Hepatocyte (in vitro differentiated cells): ENCODE results near the gene MRPL55.

Experiments
- CTCF ChIP-seq: fragments of 200-600 bp; sonication (generic); IDR thresholded peaks from 2 replicates; pipeline ENCODE4 v1.5.1; 2016; ENCODE audit warnings: antibody characterized with exemption, mild to moderate bottlenecking; ENCODE audit not compliant: poor library complexity
- EZH2 ChIP-seq: fragments of 200-600 bp; sonication (generic); IDR thresholded peaks from 2 replicates; pipeline ENCODE4 v1.6.1; 2016; ENCODE audit warnings: antibody characterized with exemption, mild to moderate bottlenecking, borderline replicate concordance
- EZH2phosphoT487 ChIP-seq: fragments of 200-600 bp; sonication (generic); IDR thresholded peaks from one replicate; pipeline ENCODE4 v1.6.1; 2018; ENCODE audit warnings: antibody characterized with exemption, mild to moderate bottlenecking, low read depth, moderate library complexity; ENCODE audit not compliant: unreplicated experiment, severe bottlenecking

- TF ChIP-seq CTCF, result no peak
- TF ChIP-seq EZH2phosphoT487, result no peak
- TF ChIP-seq EZH2, result peak; percentile 27
These were observed 50.7 kb downstream of the MRPL55 start for GRCh38 chr1:228058172-228058948.
